HG03342 (cell line): ENCODE data around the gene RARB.

ENCODE experiments used
- ATAC-seq: cut with Tn5 transposase; IDR thresholded peaks from one replicate; pipeline ENCODE4 v1.9.1; 2021; ENCODE audit warnings: mild to moderate bottlenecking, moderate library complexity; ENCODE audit not compliant: unreplicated experiment

RARB gene

DNA sequence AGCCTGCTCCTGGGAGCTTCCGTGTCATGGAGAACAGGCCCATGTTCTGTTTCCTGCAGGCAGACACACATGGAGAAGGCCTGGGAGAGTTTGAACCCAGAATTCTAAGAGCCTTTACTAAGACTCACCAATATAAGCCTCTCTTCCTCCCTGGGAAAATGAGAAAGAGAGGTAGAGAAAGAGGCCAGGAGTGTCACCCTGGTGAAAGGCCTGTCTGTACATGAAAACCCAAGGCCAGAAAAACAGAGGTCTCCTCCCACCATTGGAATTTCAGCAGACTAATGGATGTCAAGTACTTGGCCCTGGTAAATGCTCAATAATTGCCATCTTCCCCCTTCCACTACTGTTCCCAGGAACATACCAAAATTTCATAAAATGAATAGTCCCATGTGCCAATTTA, 119.0 kb downstream of the RARB start:
- no peak for ATAC-seq

DNA sequence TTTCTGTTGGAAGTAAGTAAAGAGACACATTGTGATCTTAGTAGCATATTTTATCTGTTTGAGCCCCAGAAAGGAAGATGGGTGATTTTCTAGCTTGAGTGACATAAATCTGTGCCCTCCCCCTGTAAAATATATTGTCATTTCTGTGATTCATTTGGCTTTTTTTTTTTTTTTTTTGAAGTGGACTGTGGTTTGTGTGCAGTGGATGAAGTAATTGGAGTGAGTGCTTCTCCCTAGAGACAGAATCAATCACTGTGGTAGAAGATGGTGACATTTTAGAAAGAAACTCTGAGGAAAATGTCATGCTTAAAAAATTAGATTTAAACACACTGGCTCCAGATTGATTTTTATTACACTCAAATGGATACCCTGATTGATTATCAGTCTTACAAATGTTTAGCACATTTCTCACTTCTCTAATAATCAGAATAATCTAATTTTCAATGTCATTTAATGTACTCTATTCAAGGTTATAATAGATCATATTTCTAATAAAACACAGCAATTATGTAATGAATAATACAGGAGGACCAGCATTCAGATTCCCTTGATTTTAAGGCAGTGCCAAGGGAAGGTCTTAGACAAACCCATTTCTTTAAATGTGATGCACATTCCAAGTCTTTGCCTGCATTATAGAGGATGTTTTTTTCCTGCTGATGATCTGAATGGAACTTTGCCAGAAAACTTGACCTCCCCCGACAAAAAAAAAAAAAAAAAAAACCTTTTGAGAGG, 120.0 kb downstream of the RARB start:
- ATAC-seq, result no peak

DNA sequence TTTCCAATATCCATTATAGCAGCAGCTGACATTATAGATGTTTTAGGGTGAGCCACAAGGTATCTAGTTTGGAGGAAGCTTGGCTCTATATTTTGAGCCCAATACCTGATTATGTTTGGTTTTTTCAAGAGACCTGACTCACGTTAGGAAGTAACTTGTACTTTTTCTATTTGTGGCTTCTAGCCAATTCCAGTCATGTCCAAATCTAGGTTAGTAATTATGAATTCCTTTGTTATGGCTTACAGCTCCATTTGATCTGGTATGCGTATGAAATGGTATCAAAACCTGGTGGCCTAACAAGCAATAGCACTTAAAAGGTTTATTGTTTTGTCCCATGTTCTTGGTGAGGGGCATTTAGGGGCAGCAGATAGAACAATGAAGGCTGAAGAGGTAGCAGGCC, 120.8 kb downstream of the RARB start:
- no peak for ATAC-seq

DNA sequence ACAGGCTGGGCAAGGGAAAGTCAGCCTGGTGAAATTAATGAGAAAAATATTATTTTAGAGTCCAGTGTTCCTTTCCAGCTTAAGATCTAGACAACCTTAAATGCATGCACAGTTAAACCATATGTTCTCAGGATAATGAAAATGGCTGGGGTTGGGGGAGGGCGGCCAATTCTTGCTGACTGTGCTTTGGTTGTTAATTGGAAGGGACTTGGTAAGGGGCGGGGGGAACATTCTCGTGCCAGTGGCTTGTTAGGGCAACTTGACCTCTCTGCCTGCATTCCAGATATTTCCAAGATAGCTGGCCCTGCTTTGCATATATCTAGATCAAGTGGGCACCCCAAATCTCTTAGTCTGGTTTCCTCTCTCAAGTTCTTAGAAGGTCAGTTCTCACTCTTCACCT, 124.2 kb downstream of the RARB start:
- ATAC-seq, result no peak

DNA sequence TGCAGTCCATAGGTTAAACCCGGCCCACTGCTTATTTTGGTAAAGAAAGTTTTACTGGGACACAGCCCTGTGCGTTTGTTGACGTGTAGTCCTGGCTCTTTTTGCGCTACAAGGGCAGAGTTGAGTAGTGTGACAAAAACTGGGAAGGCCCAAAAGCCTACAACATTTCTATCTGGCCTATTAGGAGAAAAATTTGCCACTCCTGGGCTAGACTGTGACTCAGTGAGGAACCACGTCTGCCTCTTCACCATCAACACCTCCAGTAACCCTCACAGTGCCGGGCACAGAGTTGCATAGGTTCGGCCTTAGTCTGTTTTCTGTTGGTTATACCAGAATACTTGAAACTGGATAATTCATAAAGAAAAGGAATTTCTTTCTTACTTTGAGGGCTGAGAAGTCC, 126.3 kb downstream of the RARB start:
- no peak for ATAC-seq

DNA sequence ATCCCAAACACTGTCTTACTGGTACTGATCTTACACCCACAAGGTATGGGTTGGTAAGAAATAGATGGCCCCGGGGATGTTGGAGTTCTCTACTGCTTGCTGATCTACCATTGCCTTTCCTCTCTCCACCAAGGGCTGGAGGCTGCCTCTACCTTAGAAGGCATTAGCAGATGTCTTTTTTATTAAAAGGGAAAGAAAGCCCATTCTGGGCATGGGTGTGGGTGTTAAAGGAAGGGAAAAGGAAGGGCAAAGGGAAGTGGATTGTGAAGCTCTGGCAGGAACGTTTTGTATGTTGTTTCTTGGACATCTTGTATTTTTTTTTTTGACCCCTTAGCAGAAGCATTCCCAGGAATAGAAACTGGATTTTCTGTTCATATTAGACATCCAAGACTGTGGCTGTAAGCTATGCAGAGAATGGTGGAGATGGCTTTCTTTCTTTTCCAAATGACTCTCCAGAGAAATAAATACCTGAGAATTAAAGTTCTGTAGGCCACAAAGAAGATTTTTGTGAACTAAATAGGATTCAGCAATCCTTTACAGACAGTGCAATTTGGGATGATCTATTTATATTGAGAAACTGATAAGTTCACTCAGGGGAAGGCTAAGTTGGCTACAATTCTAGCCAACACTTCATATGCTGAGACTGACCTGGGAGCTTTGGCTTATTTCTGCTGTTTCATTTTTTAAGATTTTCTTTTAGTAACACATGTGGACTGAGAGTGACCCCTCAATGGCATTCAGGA, 127.8 kb downstream of the RARB start:
- no peak for ATAC-seq

DNA sequence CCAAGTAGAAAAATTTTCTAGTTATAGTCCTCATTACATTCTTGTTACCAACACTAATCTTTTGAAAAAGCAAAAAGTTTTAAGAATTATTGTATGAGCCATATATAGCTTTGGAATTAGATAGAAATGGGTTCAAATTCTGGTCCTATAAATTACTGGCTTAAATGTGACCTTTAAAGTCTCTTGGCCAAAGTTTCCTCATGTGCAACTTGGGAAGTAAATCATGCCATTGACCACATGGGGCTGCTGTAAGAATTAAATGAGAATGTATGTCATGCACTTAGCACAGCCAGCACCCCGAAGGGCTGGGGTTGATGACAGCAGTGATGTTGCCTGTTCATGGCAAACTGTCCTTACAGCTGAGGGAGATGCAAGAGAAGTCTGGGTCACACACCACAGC, 128.4 kb downstream of the RARB start:
- ATAC-seq, result no peak

DNA sequence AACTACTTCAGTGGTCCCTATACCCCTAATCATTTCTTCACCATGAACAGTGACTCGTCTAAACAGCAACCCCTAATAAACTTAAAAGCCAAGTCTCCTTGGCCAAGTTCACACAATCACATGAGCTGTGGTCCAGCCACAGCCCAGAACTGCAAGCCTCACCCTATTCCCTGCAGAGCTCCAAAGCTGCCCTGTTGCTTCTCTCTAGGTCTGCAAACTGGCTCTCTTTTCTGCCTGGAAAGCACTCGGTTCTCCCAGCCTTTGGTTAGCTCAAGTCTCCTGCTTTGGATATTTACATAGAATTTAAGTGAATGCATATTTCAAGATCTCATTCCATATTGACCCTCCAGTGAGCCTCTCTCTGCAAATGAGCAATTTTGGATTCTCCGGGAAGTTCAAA, 129.6 kb downstream of the RARB start:
- no peak for ATAC-seq

DNA sequence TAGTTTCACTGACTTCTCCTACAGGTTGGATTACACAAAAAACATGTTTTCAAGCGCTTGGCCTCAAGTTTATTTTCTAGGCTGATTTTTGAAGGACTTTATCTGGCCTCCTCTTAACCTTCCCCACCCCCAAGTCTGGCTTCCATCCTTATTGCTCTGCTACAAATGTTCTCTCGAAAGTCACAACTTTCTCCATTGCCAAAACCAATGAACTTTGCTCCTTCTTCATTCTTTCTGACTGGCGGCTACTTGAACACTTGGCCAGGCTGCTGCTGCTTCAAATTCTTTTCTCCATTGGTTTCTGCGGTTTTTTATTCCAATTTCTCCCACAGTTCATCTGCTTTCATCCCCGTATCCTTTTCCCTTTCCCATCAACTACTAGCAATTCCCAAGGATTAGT, 130.1 kb downstream of the RARB start:
- ATAC-seq, result no peak

DNA sequence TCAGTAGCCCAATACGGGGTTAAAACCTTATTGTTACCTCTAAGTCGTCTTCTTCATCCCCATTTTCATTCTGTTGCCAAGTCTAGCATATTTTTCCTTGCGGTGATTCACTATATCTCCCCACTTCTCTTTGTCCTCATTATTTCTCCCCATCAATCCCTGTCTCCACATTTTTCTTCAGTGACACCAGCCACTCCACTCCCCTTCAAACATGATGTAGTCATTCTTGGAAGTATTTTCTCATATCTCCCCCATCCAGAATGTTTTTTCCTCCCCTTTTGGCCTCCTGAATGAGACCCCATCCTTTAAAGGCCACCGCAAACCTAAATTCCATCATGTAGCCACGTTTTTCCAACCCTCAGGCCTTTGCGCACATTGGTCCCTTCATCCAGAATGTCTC, 130.7 kb downstream of the RARB start:
- ATAC-seq, result no peak

DNA sequence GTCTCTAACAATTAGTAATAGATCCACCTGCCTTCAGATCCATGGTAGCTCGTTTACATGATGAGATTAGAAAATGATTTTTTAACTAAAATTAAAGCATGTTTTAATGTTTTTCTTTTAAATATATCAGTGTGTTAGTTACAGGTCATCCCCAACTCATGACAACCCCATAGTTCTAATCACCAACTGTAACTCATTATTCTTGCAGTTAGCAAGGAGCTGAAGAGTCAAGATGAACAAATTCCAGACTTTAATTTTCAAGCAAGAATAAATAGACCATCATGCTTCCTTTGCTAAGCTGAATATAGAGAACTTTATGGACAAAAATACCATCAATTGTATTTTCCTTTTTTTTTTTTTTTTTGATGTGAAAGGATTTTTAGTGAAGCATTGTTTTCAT, 135.5 kb downstream of the RARB start:
- no peak for ATAC-seq

DNA sequence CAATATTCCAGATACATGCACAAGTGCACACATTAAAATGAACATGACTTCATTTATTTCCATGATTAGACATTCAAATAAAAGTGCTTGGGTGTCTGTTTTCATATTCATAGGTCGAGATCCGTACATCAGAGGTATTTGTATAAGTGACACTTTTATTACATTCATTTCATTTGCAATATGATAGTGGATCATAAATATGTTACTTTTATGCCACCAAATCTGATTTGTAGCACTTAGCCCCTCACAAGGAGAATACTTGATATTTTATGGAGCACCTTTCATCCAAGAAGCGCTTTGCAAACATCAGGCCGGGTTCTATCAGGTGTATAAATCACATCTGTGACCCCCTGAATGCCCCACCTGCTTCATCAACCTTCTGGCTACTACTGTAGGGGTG, 136.0 kb downstream of the RARB start:
- no peak for ATAC-seq

DNA sequence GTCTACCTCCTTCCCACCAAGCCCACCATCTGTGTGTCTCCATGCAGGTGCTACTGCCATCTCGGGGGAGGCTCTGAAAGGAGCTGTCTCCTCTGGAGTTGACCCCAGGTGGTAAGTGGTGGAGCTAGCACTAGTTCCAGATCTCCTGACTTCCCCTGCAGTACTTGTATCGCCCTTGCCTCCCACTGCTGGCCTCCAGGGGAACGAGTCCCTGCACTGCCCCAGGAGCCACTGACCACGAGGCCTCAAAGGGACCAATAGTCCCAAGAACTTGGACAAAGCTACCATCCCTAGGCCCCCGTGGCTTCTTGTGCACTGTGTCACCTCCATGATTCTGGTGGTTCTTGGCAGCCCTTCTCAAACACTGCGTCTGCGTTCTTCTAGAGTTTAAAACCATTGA, 137.7 kb downstream of the RARB start:
- ATAC-seq, result no peak

DNA sequence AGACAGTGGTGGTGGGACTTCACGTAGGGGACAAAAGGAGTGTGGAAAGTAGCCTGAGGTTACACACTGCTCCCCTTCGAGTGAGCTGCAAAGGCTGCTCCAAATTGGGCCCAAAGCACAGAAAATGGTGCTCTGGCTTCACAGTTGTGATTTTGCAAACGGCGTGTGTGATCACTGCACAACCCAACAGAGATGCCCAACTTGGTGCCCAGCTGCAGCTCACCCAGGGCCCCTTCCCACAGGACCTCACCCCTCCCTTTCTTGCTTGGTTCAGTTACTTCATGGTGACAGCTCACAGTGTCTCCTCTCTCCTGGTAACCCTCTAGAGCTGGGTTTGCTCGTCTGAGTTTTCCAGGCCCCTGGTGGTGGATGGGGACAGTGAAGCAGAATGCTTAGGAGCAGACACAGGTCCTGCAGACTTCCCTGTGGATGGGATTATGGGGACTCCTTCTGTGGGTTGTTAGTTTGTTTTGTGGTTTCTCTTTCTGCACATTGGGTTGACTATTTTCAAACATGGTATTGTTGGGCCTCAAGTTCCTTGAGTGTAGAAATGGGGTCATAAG, 138.4 kb downstream of the RARB start:
- ATAC-seq, result no peak

DNA sequence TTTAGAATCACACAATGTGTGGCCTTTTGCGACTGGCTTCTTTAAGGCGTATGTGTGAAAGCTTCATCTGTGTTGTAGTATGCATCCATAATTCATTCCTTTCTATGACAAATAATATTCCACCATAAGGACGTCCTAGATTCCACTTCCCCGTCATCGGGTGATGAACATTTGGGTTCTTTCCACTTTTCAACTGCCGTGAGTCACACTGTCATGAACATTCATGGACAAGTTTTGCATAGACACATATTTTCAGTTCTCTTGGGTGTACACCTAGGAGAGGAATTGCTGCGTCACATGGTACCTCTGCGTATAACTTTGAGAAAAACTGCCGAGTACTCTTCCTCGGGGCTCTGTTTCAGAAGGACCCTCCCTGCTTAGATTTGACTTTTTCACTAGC, 139.3 kb downstream of the RARB start:
- no peak for ATAC-seq

DNA sequence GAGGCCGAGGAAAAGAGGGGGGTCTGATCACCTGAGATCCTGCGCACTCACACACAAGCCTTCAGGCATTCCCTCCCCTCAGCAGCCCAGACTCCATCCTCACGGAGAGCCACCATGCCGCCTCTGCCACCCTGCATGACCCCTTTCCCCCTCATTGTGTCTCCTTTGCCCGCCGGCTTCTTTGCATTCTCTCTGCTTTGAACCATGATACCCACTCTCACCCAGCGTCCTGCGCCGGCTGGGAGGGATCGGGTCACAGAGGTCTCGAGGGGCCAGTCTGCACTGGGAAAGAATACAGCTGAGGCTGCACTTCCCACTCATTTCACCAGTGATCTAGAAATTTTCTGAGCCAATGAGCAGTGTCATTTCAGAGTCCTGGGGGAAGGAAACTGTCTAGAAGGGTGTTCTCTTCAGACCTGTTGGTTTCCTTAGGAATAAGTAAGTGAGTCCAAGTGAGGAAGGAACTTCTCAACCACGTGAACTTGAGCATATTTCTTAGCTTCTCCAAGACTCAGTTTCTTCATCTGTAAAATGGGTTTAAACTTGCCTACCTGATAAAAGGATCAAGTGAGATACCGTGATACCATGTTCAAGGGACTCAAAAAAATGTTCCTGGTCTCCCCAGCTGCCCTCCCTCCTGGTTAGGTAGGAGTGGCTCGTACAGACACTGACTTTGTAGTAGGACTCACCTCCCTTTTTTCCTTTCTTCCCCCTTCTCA, 139.9 kb downstream of the RARB start:
- ATAC-seq, result no peak

DNA sequence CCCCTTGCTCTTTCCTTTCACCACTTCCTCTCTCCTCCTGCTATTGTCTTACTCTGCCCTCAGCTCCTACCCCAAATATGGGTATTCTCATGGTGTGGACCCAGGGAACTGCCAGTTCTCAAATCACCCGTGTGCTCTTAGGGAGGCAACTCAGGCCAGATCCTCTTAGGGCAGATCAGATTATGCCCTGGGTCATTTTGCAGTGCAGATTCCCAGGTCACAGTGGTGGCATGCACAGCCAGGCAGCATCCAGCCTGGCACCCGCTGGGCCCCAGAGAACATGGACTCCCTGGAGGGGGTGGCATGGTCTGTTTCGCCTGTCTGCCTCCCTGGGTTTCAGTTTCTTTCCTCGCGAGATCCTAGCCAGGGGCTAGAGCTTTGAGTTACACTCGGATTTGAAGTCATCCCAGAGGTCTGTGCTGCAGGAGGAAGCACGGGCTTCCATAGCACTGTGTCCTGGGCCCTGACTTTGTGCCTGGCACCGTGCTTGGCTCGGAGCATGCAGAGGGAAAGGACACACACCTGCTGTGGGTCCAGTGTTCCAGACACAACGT, 140.5 kb downstream of the RARB start:
- ATAC-seq, result no peak

DNA sequence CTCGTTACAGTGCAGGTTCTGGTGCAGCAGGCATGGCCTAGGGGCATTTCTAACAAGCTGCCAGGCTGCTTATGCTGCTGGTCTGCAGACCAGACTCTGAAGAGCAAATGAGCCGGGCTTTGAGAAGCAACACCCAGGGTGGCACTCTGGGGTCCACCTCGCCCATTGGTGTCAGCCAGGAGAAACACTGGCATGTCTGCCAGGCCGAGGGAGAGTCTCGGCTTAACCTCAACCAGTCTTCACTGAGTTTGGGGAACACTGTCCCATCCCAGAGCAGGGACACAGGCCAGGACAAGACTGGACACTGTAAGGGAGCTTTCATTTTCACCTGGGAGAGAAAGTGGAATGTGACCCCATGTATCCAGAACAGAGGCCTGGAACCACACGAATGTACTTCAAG, 143.2 kb downstream of the RARB start:
- no peak for ATAC-seq

DNA sequence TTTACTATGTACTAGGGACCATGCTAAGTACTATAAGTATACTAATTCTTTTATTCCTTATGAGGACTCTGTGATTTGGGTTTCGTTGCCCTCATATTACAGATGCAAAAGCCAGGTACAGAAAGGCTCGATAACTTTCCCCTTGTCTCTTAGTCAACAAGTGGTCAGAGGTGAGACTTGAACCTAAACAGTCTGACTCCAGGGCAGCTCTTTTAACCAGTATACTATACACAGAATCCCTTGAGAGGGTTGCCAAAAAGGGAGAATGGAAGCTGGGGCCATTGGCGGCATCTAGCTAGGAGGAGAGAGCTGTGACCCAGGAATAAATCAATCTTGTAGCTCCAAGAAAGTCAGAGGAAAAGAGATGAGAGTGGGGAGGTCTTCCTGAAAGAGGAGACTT, 144.3 kb downstream of the RARB start:
- ATAC-seq, result no peak

DNA sequence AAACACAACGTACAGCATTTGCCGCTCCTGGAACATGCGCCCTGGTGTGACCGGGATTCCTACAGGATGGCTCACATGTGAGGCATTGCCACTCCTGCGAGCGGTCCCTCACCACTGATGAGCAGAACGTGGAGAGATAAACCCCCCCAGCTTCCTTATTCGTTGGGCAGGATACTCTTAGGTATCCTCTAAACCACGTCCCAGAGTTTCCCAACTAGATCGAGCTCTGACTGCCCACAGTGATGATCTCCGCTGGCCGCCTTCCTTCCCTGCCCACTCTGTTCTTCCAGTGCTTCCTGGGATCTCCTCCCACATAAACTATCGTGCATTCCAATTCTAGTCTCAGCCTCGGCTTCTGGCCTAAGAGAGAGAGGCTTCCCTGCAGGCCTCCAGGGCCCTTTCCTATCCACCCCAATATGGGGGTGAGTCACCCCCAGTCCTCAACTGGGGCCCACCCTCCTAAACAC, 144.9 kb downstream of the RARB start:
- ATAC-seq, result no peak
